Thyroid gland (tissue), 4 donors: ENCODE data around the gene DDC.
"Not testable (repeated sequence)": the region's sequence is repeated elsewhere in the genome, so short reads cannot be mapped to it uniquely, and the experiment has no call there.

ENCODE experiments used
- CTCF ChIP-seq, 6 experiments: fragments of 200-600 bp in 3 of 6; fragments of 450-650 bp in 3 of 6; sonication (generic) in 3 of 6; IDR thresholded peaks; one replicate each; pipeline ENCODE4 v1.5.1; 2016 to 2019; ENCODE audit warnings: antibody characterized with exemption in 6 of 6, mild to moderate bottlenecking in 2 of 6, inconsistent platforms in 1 of 6, moderate library complexity in 1 of 6
- POLR2A ChIP-seq, 2 donors: fragments of 450-650 bp; IDR thresholded peaks; one replicate each; pipeline ENCODE4 v1.6.1; 2017; ENCODE audit warnings: antibody characterized with exemption in 2 of 2, mild to moderate bottlenecking in 2 of 2, moderate library complexity in 1 of 2

- not testable (repeated sequence) for TF ChIP-seq CTCF, POLR2A (IDR thresholded peaks at IDR 0.05)
These were observed 106.6 kb downstream of the DDC start for GRCh38 chr7:50458651-50459050.
